Psoas muscle (tissue), 8 donors: ENCODE data around the gene IGF1R. TPM values are rescaled to one million over a fixed set of nuclear protein-coding genes. Genes with fewer than 3 reads are reported as not detected.

ENCODE experiments used
- ATAC-seq, 4 donors: fragments of 200-7000 bp; cut with Tn5 transposase; one replicate each; pipeline ENCODE4 v1.9.1; 2020; ENCODE audit warnings: moderate library complexity in 3 of 4, mild to moderate bottlenecking in 2 of 4
- DNase-seq, 2 donors: peaks; one replicate each; pipeline ENCODE4 v3.0.0-alpha.2; 2020
- H3K27ac ChIP-seq: fragments of 200-600 bp; one replicate; pipeline ENCODE4 v1.8.0; 2022
- H3K27me3 ChIP-seq, 3 donors: fragments of 200-600 bp in 1 of 3; one replicate each; pipeline versions ENCODE4 v1.6.1 to v1.8.0; 2013 to 2022; ENCODE audit warnings: low read length in 2 of 3, mild to moderate bottlenecking in 2 of 3, moderate library complexity in 1 of 3; ENCODE audit not compliant: insufficient read depth in 3 of 3
- H3K36me3 ChIP-seq, 2 donors: fragments of 200-600 bp in 1 of 2; one replicate each; pipeline versions ENCODE4 v1.6.1 to v1.8.0; 2013 to 2022; ENCODE audit warnings: low read depth in 1 of 2, mild to moderate bottlenecking in 1 of 2, moderate library complexity in 1 of 2; ENCODE audit not compliant: insufficient read depth in 1 of 2
- H3K4me1 ChIP-seq: fragments of 200-600 bp; one replicate; pipeline ENCODE4 v1.8.0; 2022
- H3K4me3 ChIP-seq: fragments of 200-600 bp; one replicate; pipeline ENCODE4 v1.8.0; 2022; ENCODE audit warnings: mild to moderate bottlenecking
- H3K9me3 ChIP-seq: fragments of 200-600 bp; one replicate; pipeline ENCODE4 v1.8.0; 2022
- WGBS, 3 donors: extraction: QIAGEN DNeasy Blood & Tissue Kit; methylation state at CpG; one replicate each; pipeline versions ENCODE4 v1.1.6 to v1.1.7; 2013; 5-methylcytosine and 5-hydroxymethylcytosine counted together
- intact Hi-C, 2 donors: fragments of 100-400 bp; cut with DNase I; formaldehyde crosslinking; loops; one replicate each; pipeline versions ENCODE4 v1.11.0 to v1.14.2; 2022
- polyA plus RNA-seq, 3 donors: library from polyadenylated mRNA; stranded (reverse); fragments of 200-250 nt; gene quantifications; one replicate each; pipeline ENCODE4 v1.2.3, GENCODE V29; 2013
- total RNA-seq, 4 donors: library from RNA; stranded (reverse); fragmentation: NEBNext Ultra II Directional in 2 of 4; extraction: Animal tissue kit (Norgen Biotek cat#: 25700) in 2 of 4; gene quantifications; one replicate each; pipeline versions ENCODE4 v1.2.1 to v1.2.4, GENCODE V29; 2021 to 2023
- TF ChIP-seq, protein P1 (sequence below): fragments of 200-600 bp; IDR thresholded peaks from one replicate; pipeline ENCODE4 v1.8.0; 2022; ENCODE audit warnings: antibody characterized with exemption
- donor health status: healthy with polysubstance abuse.
- donor health status: DM: no; HTN: no; CAD: no; lungs with moderate emphysema.
- donor health status: Bipolar disorder and iron deficiency.
- donor health status: healthy.
- donor health status: DM: yes; HTN: yes; CAD: no.
- donor health status: DM: no; HTN: no; CAD: no.
- donor health status: DM: no; HTN: no; CAD: no.
- donor health status: DM: yes; HTN: yes; CAD: no.

IGF1R gene
- total and polyA plus RNA-seq, 7 donors: 2.1 to 20.4 (median 12.0) TPM

DNA sequence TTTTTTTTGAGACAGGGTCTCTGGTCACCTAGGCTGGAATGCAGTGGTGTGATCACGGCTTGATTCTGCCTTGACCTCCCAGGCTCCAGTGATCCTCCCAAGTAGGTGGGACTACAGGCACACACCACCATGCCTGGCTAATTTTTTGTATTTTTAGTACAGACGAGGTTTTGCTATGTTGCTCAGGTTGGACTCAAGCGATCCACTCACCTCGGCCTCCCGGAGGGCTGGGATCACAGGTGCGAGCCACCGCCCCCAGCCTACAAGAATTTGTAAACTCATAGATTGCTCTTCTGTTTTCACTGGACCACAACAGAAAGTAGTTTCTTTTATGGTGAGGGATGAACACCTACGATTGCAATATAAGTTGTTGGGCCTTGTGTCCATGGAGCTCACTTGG lies 7.4 kb downstream of the IGF1R start:
- H3K4me1 ChIP-seq: peaks cover 61% of the 10 kb centered on the region
- no peaks in the 10 kb centered on the region for H3K9me3 ChIP-seq
- DNase-seq (no peak), ATAC-seq (no peak)
- no peaks in the 10 kb centered on the region for H3K27me3 ChIP-seq
- H3K4me3 ChIP-seq: no peak overlapping the region
- TF ChIP-seq, protein P1, sequence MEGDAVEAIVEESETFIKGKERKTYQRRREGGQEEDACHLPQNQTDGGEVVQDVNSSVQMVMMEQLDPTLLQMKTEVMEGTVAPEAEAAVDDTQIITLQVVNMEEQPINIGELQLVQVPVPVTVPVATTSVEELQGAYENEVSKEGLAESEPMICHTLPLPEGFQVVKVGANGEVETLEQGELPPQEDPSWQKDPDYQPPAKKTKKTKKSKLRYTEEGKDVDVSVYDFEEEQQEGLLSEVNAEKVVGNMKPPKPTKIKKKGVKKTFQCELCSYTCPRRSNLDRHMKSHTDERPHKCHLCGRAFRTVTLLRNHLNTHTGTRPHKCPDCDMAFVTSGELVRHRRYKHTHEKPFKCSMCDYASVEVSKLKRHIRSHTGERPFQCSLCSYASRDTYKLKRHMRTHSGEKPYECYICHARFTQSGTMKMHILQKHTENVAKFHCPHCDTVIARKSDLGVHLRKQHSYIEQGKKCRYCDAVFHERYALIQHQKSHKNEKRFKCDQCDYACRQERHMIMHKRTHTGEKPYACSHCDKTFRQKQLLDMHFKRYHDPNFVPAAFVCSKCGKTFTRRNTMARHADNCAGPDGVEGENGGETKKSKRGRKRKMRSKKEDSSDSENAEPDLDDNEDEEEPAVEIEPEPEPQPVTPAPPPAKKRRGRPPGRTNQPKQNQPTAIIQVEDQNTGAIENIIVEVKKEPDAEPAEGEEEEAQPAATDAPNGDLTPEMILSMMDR: no peak
- intact Hi-C loops: loop anchor here (10.0 kb wide), 2 partner anchors 409 to 559 kb away; no protein-coding TSS in a partner anchor
- H3K36me3 ChIP-seq: no peaks in the 10 kb centered on the region
- 90 to 96% (median 92%) methylated on average over 8 of the region's 8 CpGs for WGBS, 3 donors
- no peak overlapping the region for H3K27ac ChIP-seq

DNA sequence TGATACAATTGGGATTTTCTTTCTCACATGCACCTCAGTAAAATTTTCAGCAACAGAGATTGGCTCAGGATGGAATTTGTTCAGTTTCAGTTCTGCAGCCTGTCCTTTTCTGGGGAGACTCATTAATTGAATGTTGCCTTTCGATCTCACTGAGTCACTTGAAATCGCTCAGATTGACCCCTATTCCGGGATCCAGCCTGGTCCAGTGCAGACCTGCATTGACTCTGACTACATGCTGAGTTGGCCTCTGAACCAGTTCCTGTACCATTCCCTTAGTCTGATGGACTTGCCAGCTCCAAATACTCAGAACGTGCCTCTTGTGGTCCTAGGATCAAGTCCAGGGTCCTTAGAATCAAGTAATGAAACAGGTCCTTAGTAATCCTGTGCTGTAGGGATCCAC lies 9.4 kb downstream of the IGF1R start:
- no peak for DNase-seq
- H3K36me3 ChIP-seq: no peaks in the 10 kb centered on the region
- H3K4me3 ChIP-seq: no peak overlapping the region
- no peak overlapping the region for H3K27ac ChIP-seq
- no peak for ATAC-seq
- TF ChIP-seq, protein P1: no peak
- H3K9me3 ChIP-seq: no peaks in the 10 kb centered on the region
- H3K4me1 ChIP-seq: peaks cover 61% of the 10 kb centered on the region
- WGBS, 3 donors: 74 to 78% (median 76%) methylated on average over 4 of the region's 4 CpGs
- intact Hi-C loops: loop anchor here (10.0 kb wide), 2 partner anchors 407 to 557 kb away; no protein-coding TSS in a partner anchor
- H3K27me3 ChIP-seq: no peaks in the 10 kb centered on the region

DNA sequence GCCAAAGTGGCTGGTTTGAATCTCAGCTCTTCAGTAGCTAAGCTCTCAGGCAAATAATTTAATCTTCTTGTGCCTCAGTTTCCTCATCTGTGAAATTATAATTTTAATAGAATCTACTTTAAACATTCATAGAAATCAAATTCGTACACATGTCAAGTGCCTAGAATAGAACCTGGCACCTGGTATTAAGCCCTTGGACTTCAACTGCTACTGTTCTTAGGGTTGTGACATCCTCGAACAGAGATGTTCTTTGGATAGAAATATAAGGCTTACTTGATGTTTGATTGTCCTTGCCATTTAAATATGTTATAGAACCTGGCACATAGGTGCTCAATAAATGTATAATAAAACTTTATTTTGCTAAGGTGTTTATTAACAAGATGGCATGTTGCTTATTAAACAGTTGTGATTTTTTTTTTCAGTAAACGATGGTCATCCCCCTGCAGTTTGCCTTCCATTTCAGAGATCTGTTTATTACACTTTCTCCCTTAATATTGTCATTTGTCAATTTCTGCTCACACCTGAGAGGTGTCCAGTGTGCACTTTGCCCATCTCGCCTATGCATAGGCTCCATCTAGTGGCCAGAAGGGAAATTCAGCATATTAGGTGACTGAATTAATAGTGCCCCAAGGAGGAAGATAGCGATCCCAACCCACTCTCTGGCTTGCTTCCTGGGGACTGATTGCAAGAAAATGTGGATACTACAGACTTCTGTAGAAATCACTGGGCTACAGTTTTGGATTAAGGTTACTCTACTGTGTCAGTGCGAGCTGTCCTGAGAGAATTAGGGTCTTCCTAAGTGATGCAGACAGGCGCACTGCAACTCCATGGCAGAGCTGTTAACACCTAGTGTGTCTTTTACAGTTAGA lies 10.7 kb downstream of the IGF1R start:
- WGBS, 3 donors: 27 to 41% (median 28%) methylated on average over 7 of the region's 7 CpGs
- intact Hi-C loops: loop anchor here (10.0 kb wide), 2 partner anchors 406 to 556 kb away; no protein-coding TSS in a partner anchor
- peak; percentile 72 to 88 (median 82) for ATAC-seq
- no peak for DNase-seq
- TF ChIP-seq, protein P1: peak; percentile 86
- no peaks in the 10 kb centered on the region for H3K36me3 ChIP-seq
- peaks cover 49% of the 10 kb centered on the region for H3K4me1 ChIP-seq
- no peak overlapping the region for H3K27ac ChIP-seq
- no peaks in the 10 kb centered on the region for H3K9me3 ChIP-seq
- H3K27me3 ChIP-seq: no peaks in the 10 kb centered on the region
- no peak overlapping the region for H3K4me3 ChIP-seq

DNA sequence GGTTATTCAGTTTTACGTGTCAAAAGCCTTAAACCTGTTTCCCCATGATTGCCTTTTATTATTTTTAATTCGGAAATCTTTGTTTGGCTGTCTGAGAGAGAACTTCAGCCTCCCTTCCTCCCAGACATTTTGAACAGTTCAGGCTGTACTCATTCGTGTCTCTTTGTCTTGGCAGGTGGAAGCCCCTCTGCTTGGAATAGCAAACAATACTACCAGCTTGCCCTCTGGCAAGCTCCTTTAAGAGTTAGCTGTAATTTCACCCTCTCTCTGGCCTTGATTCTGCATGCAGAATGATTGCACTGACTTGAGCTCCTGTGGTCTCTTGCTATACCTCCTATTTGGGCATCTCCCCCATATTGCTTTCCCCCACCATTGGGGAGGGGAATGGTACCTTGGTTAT lies 11.7 kb downstream of the IGF1R start:
- no peaks in the 10 kb centered on the region for H3K9me3 ChIP-seq
- H3K4me1 ChIP-seq: peaks cover 39% of the 10 kb centered on the region
- intact Hi-C loops: no loop called here
- DNase-seq (no peak), ATAC-seq (peak in 1 of 4 donors; percentile 56)
- WGBS, 3 donors: 38 to 75% (median 45%) methylated on average over 3 of the region's 3 CpGs
- H3K4me3 ChIP-seq: no peak overlapping the region
- H3K27ac ChIP-seq: no peak overlapping the region
- no peaks in the 10 kb centered on the region for H3K36me3 ChIP-seq
- no peaks in the 10 kb centered on the region for H3K27me3 ChIP-seq
- TF ChIP-seq, protein P1: no peak
